ENCODE data around the gene F5.

DNA sequence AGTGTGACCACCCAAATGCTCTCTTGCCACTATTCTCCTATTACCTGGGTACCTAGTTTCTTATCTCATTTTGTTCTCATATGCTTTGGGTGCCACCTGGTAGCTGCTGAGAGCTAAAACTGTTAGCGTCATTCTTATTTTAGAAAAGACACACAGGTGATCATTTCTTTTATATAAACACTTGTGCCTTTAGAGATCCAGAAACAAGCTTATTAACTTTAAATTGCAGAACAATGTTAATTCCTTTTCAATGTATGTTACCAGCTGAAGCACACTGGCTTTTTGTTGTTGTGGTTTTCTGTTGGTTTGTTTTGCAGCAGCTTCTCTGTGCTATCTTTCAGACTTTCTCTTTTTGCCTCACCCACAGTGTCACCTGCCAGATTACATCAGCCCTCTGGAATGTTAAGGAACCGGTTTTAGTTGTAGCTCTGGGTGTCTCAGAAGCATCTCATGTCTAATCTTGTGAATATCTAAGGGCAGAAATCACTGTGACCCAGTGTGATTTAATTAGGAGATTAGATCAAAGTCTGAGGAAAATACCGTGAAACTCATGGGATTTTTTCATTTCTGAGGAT lies 57.1 kb downstream of the F5 start:
- no peak for TF ChIP-seq ZNF384 (IDR thresholded peaks at IDR 0.05)
- no peak for TF ChIP-seq FOXA1 (IDR thresholded peaks at IDR 0.05)
- no peak for TF ChIP-seq FOXM1 (IDR thresholded peaks at IDR 0.05; ENCODE audit: borderline replicate concordance)
- no peak for TF ChIP-seq SUZ12 (IDR thresholded peaks at IDR 0.05)
- TF ChIP-seq FOXK2 (IDR thresholded peaks at IDR 0.05): no peak
- TF ChIP-seq TARDBP (IDR thresholded peaks at IDR 0.05): no peak
- no peak for TF ChIP-seq BHLHE40 (IDR thresholded peaks at IDR 0.05; ENCODE audit: borderline replicate concordance)
- TF ChIP-seq CTBP1 (IDR thresholded peaks at IDR 0.05; ENCODE audit: borderline replicate concordance): no peak
- TF ChIP-seq HDGF (IDR thresholded peaks at IDR 0.05; ENCODE audit: borderline replicate concordance): no peak
- no peak for TF ChIP-seq LEF1 (IDR thresholded peaks at IDR 0.05; ENCODE audit: borderline replicate concordance)
- TF ChIP-seq SP1 (IDR thresholded peaks at IDR 0.05): no peak
